Measurements from ENCODE around the gene UBE2S.

Gene UBE2S

DNA sequence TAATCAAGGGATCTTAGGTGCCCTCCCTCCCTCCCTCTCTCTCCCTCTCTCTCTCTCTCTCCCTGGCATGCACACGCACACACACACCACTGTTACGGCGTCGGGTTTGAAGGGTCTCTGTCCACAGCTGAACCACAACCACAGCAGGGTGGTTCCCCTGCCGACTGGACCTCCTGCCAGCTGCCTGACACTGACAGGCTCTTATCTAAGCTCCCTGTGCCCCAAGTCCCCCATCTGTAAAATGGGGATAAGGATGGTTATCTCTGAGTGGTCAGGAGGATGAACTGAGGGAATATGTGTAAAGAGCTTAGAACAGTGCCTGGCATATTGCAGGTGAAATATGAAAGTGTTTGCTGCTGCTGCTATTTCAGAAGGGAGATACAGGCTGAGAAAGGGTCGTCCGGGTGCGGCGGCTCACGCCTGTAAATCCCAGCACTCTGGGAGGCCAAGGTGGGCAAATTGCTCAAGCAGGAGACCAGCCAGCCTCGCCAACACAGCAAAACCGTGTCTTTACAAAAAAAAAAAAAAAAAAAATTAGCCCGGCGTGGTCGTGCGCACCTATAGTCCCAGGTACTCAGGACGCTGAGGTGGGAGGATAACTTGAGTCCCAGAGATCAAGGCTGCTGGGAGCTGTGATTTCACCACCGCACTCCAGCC lies 36.4 kb upstream of the UBE2S start:
- H3K4me3 ChIP-seq (ENCODE audit: low read length), result no peak overlapping the region
- no peak for TF ChIP-seq ZNF274 (IDR thresholded peaks at IDR 0.05; ENCODE audit: low read depth, low read length)

DNA sequence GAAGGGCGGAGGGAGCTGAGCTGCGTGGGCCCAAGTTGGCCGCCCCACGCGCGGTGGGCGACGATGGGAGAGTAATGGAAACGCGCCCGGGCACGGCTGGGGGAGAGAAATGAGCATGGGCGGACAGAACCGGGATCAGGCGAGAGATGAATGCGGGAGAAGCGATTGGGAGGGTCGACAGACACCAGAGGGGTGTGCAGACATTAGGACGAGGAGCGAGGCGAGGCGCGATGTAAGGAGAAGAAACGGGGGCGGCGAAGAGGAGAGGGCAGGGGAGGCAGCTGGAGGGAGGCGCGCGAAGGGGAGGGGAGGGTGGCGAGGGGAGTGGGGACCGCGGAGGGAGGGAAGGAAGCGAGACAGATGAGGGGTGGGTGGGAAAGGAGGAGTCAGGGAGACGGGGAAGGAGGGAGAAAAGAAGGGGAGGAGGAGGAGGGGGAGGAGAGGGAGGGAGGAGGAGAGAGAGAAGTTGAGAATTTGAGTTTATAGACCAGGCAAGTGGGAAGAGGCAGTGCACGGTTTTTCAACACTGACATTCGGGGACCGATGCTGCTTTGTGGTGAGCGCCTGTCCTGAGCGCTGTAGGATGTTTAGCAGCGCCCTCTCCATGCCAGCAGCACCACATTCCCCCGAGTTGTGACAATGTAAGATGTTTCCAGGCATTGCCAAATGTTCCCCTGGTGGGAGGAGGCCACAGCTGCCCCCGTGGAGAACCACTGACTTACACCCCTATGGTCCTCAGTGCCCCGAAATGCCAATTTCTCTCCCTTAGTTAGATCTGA lies 35.6 kb upstream of the UBE2S start, which contains the start of gene SHISA7:
Gene SHISA7, minus strand, starts transcription at position 256 of the 779 bp plus-strand sequence. CDS start 437 bp downstream, outside the sequence.
- no peak for TF ChIP-seq ZNF274 (IDR thresholded peaks at IDR 0.05; ENCODE audit: low read depth, low read length)
- no peak within 1 kb of the TSS for H3K4me3 ChIP-seq (ENCODE audit: low read length)

DNA sequence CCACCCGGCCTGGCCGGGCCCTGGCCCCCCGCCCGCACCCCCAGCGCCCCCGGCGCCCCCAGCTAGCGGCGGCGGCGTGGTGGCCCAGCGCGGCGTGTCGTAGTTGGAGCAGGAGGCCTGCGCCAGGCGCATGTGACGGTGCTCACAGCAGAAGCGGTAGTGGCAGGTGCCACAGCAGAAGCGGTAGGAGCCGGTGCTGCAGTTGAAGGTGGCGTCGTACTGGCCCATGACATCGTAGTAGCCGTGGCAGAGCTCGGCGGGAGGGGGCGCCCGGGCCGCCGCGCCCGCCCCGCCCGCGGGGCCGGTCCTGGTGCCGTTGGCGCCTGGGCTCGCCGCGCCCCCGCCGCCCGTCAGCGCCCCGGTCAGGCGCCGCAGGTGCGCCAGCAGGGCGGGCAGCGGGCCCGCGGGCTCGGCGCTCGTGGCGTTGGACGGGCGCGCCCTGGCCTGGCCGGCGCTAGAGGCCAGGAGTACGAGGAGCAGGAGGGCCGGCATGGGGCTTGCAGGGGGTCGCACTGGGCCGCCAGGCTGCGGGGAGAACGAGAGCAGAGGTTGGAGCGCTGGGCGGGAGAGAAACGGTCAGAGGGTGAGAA lies 34.9 kb upstream of the UBE2S start:
- no peak overlapping the region for H3K4me3 ChIP-seq (ENCODE audit: low read length)
- no peak for TF ChIP-seq ZNF274 (IDR thresholded peaks at IDR 0.05; ENCODE audit: low read depth, low read length)

DNA sequence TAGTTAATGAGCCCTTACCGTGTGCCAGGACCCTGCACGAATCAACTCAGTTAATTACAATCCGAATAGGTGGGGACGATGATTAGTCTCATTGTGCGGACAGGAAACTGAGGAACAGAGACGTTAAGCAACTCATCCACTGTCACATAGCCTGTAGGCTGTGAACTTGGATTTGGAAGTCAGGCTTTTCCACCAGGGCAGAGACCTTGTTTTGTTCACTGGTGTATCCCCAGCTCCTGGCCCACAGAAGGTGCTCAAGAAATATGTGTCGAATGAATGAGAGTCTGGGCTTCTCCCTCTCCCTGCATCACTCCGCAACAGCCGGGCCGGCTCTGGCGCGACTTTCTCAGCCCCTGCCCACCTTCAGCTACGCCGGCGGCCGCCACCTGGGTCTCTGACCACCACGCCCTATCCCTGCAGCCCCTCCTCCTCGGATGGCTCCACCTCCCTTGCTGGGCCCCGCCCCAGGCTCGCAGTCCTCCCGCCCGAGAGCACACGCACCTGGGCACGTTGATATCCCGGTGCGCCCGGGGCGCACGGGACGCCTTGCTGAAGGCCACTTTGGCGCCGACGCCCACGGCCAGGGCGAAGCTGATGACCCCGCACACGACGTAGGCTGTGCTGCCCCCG lies 34.2 kb upstream of the UBE2S start:
- no peak overlapping the region for H3K4me3 ChIP-seq (ENCODE audit: low read length)
- no peak for TF ChIP-seq ZNF274 (IDR thresholded peaks at IDR 0.05; ENCODE audit: low read depth, low read length)

DNA sequence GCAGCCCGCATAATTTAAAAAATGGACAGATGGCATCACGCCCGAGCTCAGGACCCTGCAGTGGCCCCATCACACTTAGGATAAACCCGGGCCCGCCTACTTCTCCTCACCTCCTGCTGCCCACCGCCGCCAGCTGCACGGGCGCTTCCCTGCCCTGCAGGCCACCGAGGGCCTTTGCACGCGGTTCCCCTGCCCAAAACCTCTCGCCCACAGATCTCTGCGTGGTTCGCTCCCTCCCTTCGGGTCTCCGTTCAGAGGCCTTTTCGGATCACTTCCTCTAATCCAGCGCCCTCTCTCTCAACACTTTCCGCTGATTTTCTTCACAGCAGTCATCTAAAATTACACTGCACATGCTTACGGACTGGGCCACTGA lies 33.7 kb upstream of the UBE2S start:
- TF ChIP-seq ZNF274 (IDR thresholded peaks at IDR 0.05; ENCODE audit: low read depth, low read length), result no peak
- no peak overlapping the region for H3K4me3 ChIP-seq (ENCODE audit: low read length)

DNA sequence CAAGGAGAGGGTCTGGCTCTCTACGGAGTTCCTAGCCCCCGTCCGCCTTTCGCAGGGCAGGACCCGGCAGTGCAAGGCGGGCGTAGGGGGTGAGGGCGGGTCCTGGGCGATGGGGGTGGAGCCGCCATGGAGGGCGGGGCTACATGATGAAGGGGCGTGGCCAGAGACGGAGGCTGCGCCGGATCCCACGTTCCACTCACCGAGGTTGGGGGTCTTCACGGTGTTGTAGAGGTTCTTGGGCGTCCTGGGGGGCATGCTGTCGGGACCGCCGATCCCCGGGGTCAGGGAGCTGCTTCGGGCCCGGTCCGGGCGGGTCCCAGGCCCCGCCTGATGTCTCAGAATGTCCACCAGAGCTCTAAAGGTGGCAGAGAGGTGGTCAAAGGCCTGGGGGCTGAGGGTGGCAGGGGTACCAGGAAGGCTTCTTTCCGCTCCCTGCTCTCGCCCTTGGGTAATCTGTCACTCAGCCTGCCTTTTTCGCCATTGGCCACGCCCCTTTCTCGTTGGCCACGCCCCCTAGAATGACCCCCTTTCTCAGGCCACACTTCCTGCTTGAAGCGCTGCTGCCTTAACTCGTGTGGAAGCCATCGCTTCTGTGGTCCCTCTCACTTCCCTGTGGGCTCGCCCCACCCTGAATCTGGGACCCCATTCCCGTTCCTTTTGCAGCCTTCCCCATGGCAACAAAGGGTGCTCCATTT lies 33.0 kb upstream of the UBE2S start:
- TF ChIP-seq ZNF274 (IDR thresholded peaks at IDR 0.05; ENCODE audit: low read depth, low read length), result no peak
- no peak overlapping the region for H3K4me3 ChIP-seq (ENCODE audit: low read length)

DNA sequence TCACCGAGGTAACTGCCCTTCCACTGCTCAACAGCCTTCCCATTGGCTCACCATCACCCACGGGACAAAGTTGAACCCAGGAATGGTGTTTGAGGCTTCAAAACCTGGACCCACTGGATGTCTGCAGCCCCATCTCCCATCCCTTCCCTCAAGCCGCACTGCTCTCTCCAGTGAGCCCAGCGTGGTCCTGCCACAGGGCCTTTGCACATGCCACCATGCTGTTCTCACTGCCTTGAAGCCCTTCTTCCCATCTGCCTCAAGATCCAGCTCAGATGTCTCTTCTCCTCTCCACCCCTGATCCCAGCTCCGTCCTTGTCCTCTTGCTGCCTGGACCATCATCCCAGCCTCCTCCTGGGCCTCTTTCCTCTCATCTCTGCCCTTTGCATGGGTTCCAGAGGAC lies 31.5 kb upstream of the UBE2S start:
- no peak for TF ChIP-seq ZNF274 (IDR thresholded peaks at IDR 0.05; ENCODE audit: low read depth, low read length)

DNA sequence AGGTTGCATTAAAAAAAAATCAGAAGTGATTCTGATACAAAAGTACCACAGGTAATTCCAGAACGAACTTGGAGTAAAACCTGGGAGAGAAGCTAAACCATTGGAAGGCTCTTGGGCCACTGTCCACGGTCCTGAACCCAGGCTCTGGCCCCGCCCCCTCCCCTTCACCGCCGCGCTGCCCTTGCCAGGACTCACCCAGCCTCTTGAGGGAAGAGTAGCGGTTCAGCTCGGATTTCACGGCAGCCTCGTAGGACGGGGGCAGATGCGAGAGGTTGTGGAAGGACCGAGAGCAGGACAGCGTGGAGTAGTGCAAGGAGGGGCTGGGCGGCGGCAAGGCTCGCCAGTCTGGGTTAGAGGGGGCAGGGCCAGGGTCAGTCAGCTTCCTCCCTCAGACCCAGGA lies 29.8 kb upstream of the UBE2S start:
- no peak for TF ChIP-seq ZNF274 (IDR thresholded peaks at IDR 0.05; ENCODE audit: low read depth, low read length)
- no peak overlapping the region for H3K4me3 ChIP-seq (ENCODE audit: low read length)

More for the DNA sequence above, 31.5 kb upstream of the UBE2S start:
- H3K4me3 ChIP-seq (ENCODE audit: low read length), result no peak overlapping the region

DNA sequence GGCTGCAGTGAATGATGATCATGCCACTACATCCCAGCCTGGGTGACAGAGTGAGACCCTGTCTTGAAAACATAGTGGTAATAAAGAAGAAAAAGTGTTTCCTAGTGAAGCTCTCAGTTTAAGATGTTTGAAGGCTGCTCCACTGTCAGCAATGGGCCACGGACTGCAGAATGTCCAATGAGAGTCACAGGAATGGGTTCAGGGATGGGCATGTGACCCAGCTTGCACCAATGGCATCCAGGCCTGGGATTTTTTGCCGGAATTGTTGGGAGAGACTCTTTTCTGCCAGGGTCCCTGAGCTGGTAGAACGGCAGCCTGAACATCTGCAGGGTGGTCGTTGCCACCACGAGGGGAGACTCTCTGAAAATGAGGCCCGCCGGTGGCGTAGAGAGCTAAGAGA lies 29.3 kb upstream of the UBE2S start:
- TF ChIP-seq ZNF274 (IDR thresholded peaks at IDR 0.05; ENCODE audit: low read depth, low read length), result no peak

DNA sequence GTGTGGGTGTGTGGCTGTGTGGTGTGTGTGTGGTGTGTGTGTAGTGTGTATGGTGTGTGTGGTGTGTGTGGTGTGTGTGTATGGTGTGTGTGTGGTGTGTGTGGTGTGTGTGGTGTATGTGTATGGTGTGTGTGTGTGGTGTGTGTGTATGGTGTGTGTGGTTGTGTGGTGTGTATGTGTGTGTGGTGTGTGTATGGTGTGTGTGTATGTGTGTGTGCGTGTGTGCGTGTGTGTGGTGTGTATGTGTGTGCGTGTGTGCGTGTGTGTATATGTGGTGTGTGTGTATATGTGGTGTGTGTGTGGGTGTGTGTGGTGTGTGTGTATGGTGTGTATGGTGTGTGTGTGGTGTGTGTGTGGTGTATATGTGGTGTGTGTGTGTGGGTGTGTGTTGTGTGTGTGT lies 27.4 kb upstream of the UBE2S start:
- TF ChIP-seq ZNF274 (IDR thresholded peaks at IDR 0.05; ENCODE audit: low read depth, low read length), result no peak
- no peak overlapping the region for H3K4me3 ChIP-seq (ENCODE audit: low read length)

More for the DNA sequence above, 29.3 kb upstream of the UBE2S start:
- no peak overlapping the region for H3K4me3 ChIP-seq (ENCODE audit: low read length)

DNA sequence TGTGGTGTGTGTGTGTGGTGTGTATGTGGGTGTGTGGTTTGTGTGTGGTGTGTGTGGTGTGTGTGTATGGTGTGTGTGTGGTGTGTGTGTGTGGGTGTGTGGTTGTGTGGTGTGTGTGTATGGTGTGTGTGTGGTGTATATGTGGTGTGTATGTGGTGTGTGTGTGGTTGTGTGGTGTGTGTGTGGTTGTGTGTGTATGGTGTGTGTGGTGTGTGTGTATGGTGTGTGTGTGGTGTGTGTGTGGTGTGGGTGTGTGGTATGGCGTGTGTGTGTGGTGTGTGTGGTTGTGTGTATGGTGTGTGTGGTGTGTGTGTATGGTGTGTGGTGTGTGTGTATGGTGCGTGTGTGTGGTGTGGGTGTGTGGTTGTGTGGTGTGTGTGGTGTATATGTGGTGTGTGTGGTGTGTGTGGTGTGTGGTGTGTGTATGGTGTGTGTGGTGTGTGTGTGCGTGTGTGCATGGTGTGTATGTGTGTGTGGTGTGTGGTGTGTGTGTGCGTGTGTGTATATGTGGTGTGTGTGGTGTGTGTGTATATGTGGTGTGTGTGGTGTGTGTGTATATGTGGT lies 26.9 kb upstream of the UBE2S start:
- H3K4me3 ChIP-seq (ENCODE audit: low read length), result no peak overlapping the region
- TF ChIP-seq ZNF274 (IDR thresholded peaks at IDR 0.05; ENCODE audit: low read depth, low read length), result no peak

DNA sequence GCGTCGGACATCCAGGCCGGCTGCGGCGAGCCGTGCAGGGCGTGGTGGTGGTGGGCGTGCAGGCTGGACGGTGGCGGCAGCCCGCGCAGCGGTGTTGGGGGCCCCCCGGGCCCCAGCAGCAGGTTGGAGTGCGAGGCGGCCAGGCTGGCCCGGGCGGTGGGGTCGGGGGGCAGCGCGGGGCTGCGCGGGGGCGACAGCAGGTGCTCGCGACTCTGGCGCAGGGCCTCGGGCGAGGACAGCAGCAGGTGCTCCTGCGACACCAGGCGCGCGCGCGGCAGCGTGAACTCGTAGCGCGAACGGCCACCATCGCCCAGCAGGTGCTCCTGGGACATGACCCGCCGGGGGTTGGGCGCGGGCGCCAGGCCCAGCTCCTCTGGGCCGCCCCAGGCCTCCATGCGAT lies 25.7 kb upstream of the UBE2S start:
- no peak overlapping the region for H3K4me3 ChIP-seq (ENCODE audit: low read length)
- TF ChIP-seq ZNF274 (IDR thresholded peaks at IDR 0.05; ENCODE audit: low read depth, low read length), result no peak

DNA sequence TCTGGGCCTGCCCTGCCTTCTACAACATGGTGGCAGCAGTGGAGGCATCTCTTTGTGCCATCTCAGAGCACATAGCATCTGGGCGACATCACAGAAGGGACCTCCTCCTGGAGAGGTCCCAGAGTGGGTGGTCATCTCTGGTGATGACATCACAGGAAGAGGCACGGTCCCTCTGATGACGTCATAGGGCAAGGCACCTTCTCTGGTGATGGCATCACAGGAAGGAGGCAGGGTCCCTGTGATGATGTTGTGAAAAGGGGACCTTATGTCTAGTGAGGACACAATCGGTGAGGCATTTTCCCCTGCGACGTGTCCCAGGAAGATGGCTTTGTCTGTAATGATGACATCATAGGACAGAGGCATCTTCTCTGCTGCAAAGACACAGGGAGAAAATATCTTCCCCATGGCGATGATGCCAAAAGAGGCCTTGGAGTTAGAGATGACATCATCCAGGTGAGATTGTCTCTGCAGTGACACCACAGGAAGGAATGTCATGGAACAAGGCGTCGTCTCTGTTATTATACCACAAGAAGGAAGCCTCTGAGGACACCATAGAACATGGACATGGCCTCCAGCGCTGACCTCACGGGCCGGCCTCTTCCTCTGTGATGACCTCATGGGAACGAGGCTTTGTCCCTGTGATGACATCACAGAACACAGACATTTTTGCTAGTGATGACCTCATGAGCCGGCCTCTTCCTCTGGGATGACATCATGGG lies 24.8 kb upstream of the UBE2S start:
- H3K4me3 ChIP-seq (ENCODE audit: low read length), result no peak overlapping the region
- no peak for TF ChIP-seq ZNF274 (IDR thresholded peaks at IDR 0.05; ENCODE audit: low read depth, low read length)

All from GM08714 (cell line).